HCT116 (cell line): ENCODE data around the gene PRMT7. TPM values are rescaled to one million over a fixed set of nuclear protein-coding genes. Genes with fewer than 3 reads are reported as not detected.

Experiments
- ATAC-seq: fragments of 200-7000 bp; cut with Tn5 transposase; 2 replicates; pipeline ENCODE4 v1.9.1; 2020; ENCODE audit warnings: mild to moderate bottlenecking, moderate library complexity
- BruUV-seq: library from RNA; stranded (reverse); fragments of 400-500 nt; replicated peaks from 2 replicates; lab custom pipeline; 2021; lab: Mats Ljungman, UMichigan
- CTCF ChIA-PET: fragments of 300-600 bp; sonication (Branson Sonifier 250); formaldehyde crosslinking; loops from one replicate; lab custom pipeline; 2021; ENCODE audit warnings: antibody characterized with exemption; lab: Charles Lee
- POLR2A ChIA-PET: fragments of 300-600, 350-600 bp; sonication (Branson Sonifier 250); formaldehyde crosslinking; loops from one replicate; lab custom pipeline; 2021; ENCODE audit warnings: antibody characterized with exemption; lab: Charles Lee
- RAD21 ChIA-PET, 2 experiments: fragments of 300-600 bp; sonication (Branson Sonifier 250); formaldehyde crosslinking; loops; one replicate each; lab custom pipeline; 2023; ENCODE audit warnings: low total read pairs in 2 of 2; ENCODE audit not compliant: uncharacterized antibody in 2 of 2, unreplicated experiment in 2 of 2, low non-redundant PET in 1 of 2; lab: Charles Lee
- DNase-seq: peaks from one replicate; pipeline ENCODE4 v3.0.0-alpha.2; 2010; ENCODE audit warnings: low read depth, low spot score
- H2AFZ ChIP-seq: fragments of 200-600 bp; shearing (Covaris generic), sonication (generic); 2 replicates; pipeline ENCODE4 v1.6.1; 2017; ENCODE audit warnings: low read depth, mixed run types, mixed read lengths, antibody characterized with exemption, low read length; ENCODE audit not compliant: poor library complexity, severe bottlenecking
- H3K27ac ChIP-seq: 2 replicates; pipeline ENCODE4 v1.5.1; 2012; ENCODE audit warnings: low read depth, low read length
- H3K27me3 ChIP-seq: fragments of 200-600 bp; sonication (generic); 2 replicates; pipeline ENCODE4 v1.6.1; 2016; ENCODE audit warnings: mixed run types, low read length, mixed read lengths; ENCODE audit not compliant: insufficient read depth
- H3K36me3 ChIP-seq, 2 experiments: fragments of 200-500 bp in 1 of 2; fragments of 200-600 bp in 1 of 2; sonication (Bioruptor generic) in 1 of 2; sonication (generic) in 1 of 2; 2 replicates each; pipeline versions ENCODE4 v1.5.1 to v1.6.1; 2014 to 2016; ENCODE audit warnings: low read length in 2 of 2, inconsistent platforms in 1 of 2, mixed read lengths in 1 of 2, mixed run types in 1 of 2; ENCODE audit not compliant: insufficient read depth in 2 of 2, control insufficient read depth in 1 of 2
- H3K4me1 ChIP-seq, 2 experiments: fragments of 200-600 bp in 1 of 2; sonication (generic) in 1 of 2; 2 replicates each; pipeline versions ENCODE4 v1.5.1 to v1.6.1; 2012 to 2017; ENCODE audit warnings: low read length in 2 of 2, inconsistent platforms in 1 of 2, mild to moderate bottlenecking in 1 of 2, mixed read lengths in 1 of 2, mixed run types in 1 of 2, moderate library complexity in 1 of 2; ENCODE audit not compliant: insufficient read depth in 2 of 2, control insufficient read depth in 1 of 2
- H3K4me2 ChIP-seq: fragments of 200-600 bp; sonication (generic); 2 replicates; pipeline ENCODE4 v1.6.1; 2017; ENCODE audit warnings: mixed run types, low read length, mixed read lengths
- H3K4me3 ChIP-seq, 2 experiments: fragments of 200-600 bp in 1 of 2; sonication (generic) in 1 of 2; replicated peaks in 1 of 2; 2 replicates each; pipeline ENCODE4 v1.5.1; 2011 to 2016; ENCODE audit warnings: low read length in 2 of 2, control low read depth in 1 of 2, low read depth in 1 of 2, mild to moderate bottlenecking in 1 of 2, mixed read lengths in 1 of 2, mixed run types in 1 of 2
- H3K79me2 ChIP-seq: fragments of 200-600 bp; sonication (generic); 2 replicates; pipeline ENCODE4 v1.6.1; 2017; ENCODE audit warnings: mild to moderate bottlenecking, mixed run types, low read length, moderate library complexity, mixed read lengths; ENCODE audit not compliant: insufficient read depth
- H3K9ac ChIP-seq: fragments of 200-600 bp; sonication (generic); 2 replicates; pipeline ENCODE4 v1.6.1; 2016; ENCODE audit warnings: low read length, mixed read lengths
- H3K9me2 ChIP-seq: fragments of 200-600 bp; sonication (generic), shearing (Covaris generic); 2 replicates; pipeline ENCODE4 v1.6.1; 2017; ENCODE audit warnings: mixed run types, mild to moderate bottlenecking, moderate library complexity; ENCODE audit not compliant: insufficient read depth
- H3K9me3 ChIP-seq, 2 experiments: fragments of 200-500 bp in 1 of 2; fragments of 200-600 bp in 1 of 2; sonication (Bioruptor generic) in 1 of 2; sonication (generic) in 1 of 2; 2 replicates each; pipeline ENCODE4 v1.6.1; 2014 to 2017; ENCODE audit warnings: low read length in 2 of 2, mixed read lengths in 2 of 2, inconsistent platforms in 1 of 2, low read depth in 1 of 2, mild to moderate bottlenecking in 1 of 2, mixed run types in 1 of 2, moderate library complexity in 1 of 2; ENCODE audit not compliant: control insufficient read depth in 1 of 2, insufficient read depth in 1 of 2
- H4K20me1 ChIP-seq: fragments of 200-600 bp; sonication (generic), shearing (Covaris generic); 2 replicates; pipeline ENCODE4 v1.6.1; 2017; ENCODE audit warnings: mixed run types, mild to moderate bottlenecking, moderate library complexity; ENCODE audit not compliant: insufficient read depth
- CBX3 ChIP-seq: IDR thresholded peaks from 2 replicates; pipeline ENCODE4 v1.6.1; 2012; ENCODE audit warnings: low read depth
- CEBPB ChIP-seq: IDR thresholded peaks from 2 replicates; pipeline ENCODE4 v1.6.1; 2012; ENCODE audit warnings: low read depth
- EGR1 ChIP-seq: IDR thresholded peaks from 2 replicates; pipeline ENCODE4 v1.6.1; 2012; ENCODE audit warnings: low read depth
- ELF1 ChIP-seq: IDR thresholded peaks from 2 replicates; pipeline ENCODE4 v1.6.1; 2012; ENCODE audit warnings: low read depth, borderline replicate concordance
- EZH2phosphoT487 ChIP-seq: fragments of 200-600 bp; IDR thresholded peaks from 2 replicates; pipeline ENCODE4 v1.6.1; 2018; ENCODE audit warnings: antibody characterized with exemption, borderline replicate concordance
- FOSL1 ChIP-seq: IDR thresholded peaks from 2 replicates; pipeline ENCODE4 v1.6.1; 2012; ENCODE audit warnings: low read depth
- POLR2A ChIP-seq: IDR thresholded peaks from 2 replicates; pipeline ENCODE4 v1.7.0; 2011; ENCODE audit warnings: borderline replicate concordance; ENCODE audit not compliant: insufficient read depth, insufficient read length; ENCODE audit errors: extremely low read depth
- POLR2AphosphoS5 ChIP-seq: IDR thresholded peaks from 2 replicates; pipeline ENCODE4 v1.6.1; 2011; ENCODE audit warnings: mild to moderate bottlenecking, low read depth, low read length, moderate library complexity
- RAD21 ChIP-seq: IDR thresholded peaks from 2 replicates; pipeline ENCODE4 v1.6.1; 2012; ENCODE audit warnings: low read depth, mild to moderate bottlenecking
- SP1 ChIP-seq: IDR thresholded peaks from 2 replicates; pipeline ENCODE4 v1.6.1; 2012; ENCODE audit warnings: low read depth
- SRF ChIP-seq: IDR thresholded peaks from 2 replicates; pipeline ENCODE4 v1.6.1; 2012; ENCODE audit warnings: low read depth
- TCF7L2 ChIP-seq: IDR thresholded peaks from 2 replicates; pipeline ENCODE4 v1.7.0; 2011; ENCODE audit warnings: borderline replicate concordance, inconsistent platforms; ENCODE audit not compliant: insufficient read depth, insufficient read length; ENCODE audit errors: extremely low read depth
- YY1 ChIP-seq: IDR thresholded peaks from 2 replicates; pipeline ENCODE4 v1.6.1; 2011; ENCODE audit warnings: low read length, low read depth, moderate library complexity, mild to moderate bottlenecking; ENCODE audit not compliant: insufficient replicate concordance; ENCODE audit errors: extremely low read depth
- ZNF274 ChIP-seq: fragments of 200-500 bp; sonication (Bioruptor generic); IDR thresholded peaks from 2 replicates; pipeline ENCODE4 v1.6.1; 2014; ENCODE audit warnings: mild to moderate bottlenecking, low read depth, low read length, inconsistent platforms
- intact Hi-C: fragments of 100-400 bp; cut with micrococcal nuclease; formaldehyde crosslinking; loops from 2 replicates; pipeline ENCODE4 v1.10.0; 2022
- total RNA-seq: library from RNA; stranded (reverse); gene quantifications from one replicate; pipeline ENCODE4 v1.2.1, GENCODE V29; 2021; ENCODE audit not compliant: unreplicated experiment
- TF ChIP-seq, protein P1 (sequence below): IDR thresholded peaks from 2 replicates; pipeline ENCODE4 v1.6.1; 2012
- TF ChIP-seq, protein P2 (sequence below): IDR thresholded peaks from 2 replicates; pipeline ENCODE4 v1.6.1; 2011; ENCODE audit warnings: mild to moderate bottlenecking, low read length, moderate library complexity; ENCODE audit not compliant: insufficient replicate concordance; ENCODE audit errors: extremely low read depth

Gene PRMT7
- total RNA-seq, 1 experiment from 2014 or later: 34.4 TPM

DNA sequence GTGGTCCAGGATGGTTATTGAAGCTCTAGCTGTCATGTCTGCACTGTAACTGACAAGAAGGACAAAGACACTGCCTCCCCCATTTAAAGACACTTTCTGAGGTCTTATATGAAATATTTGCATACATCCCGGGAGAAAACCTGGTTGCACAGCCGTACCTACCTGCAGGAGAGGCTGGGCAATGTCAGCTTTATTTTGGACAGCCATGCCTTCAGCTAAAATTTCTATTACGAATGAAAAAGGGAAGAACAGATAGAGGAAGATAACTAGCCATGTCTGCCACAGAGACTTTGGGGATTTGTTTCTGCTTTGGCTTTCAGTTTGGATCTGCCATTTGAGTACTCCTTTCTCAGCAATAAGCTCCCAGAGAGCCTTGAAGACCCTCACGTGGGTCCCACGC lies 27.5 kb upstream of the PRMT7 start:
- ATAC-seq: no peak
- H3K4me1 ChIP-seq: peaks cover 0 to 7% of the 10 kb centered on the region in 2 experiments; a peak in 1 of 4 replicates
- no peak overlapping the region for H3K4me3 ChIP-seq
- H3K27ac ChIP-seq: no peak overlapping the region
- ChIA-PET RAD21 (interaction anchor here in 1 of 2 experiments (1.1 kb wide), 1 partner anchor 9 kb away, joined by 3 read pairs; no protein-coding TSS in a partner anchor), CTCF (no interaction called here), POLR2A (no interaction called here)
- H4K20me1 ChIP-seq: no peaks in the 10 kb centered on the region
- no TSS peak for BruUV-seq
- DNase-seq: no peak
- TF ChIP-seq CBX3 (no peak), ELF1 (no peak), TCF7L2 (no peak), YY1 (no peak), EZH2phosphoT487 (no peak)
- H2AFZ ChIP-seq: no peak overlapping the region
- H3K4me2 ChIP-seq: no peak overlapping the region
- H3K9ac ChIP-seq: no peak overlapping the region
- H3K27me3 ChIP-seq: no peaks in the 10 kb centered on the region
- H3K79me2 ChIP-seq: peaks cover 68% of the 10 kb centered on the region
- no peaks in the 10 kb centered on the region for H3K9me2 ChIP-seq
- no peaks in the 10 kb centered on the region for H3K9me3 ChIP-seq
- H3K36me3 ChIP-seq: peaks cover 0 to 31% of the 10 kb centered on the region in 2 experiments; a peak in 2 of 4 replicates
- intact Hi-C loops: no loop called here

DNA sequence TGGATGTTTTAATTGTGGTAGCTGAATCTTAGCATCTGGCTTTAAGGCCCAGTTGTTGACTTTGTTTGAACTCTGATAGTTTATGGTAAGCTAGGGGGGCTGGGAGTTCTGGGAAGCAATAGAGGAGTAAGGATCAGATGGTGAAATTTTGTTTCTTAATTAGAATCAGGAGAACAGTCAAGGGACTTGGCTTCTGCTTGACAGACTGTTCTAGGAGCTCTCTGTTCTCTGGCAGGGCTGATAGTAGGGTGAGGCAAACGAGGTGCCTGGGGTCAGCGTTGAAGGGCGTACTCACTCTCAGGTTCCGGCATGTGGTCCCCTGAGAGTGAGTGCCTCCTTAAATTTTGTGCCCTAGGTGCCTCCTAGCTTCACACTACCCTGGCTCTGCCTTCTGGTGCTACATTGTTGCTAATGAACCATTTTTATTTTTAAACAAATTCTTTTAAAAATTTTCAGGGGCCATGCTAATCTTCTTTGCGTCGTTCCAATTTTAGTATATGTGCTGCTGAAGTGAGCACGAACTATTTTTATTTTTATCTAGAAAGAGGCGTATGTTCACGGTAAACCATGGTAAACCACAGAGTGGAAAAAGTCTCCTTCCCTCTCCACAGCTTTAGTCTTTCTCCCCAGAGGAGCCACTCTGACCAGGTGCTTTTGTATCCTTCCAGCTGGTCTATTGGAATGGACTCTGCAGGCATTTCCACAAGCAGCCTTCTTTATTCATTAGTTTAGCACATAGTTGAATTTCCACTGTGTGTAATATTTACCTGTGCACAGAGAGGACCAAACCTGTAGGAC lies 26.8 kb upstream of the PRMT7 start:
- Histone ChIP-seq H3K9me3 (no peaks in the 10 kb centered on the region), H3K4me2 (no peak overlapping the region), H3K4me3 (no peak overlapping the region), H3K36me3 (peaks cover 0 to 31% of the 10 kb centered on the region in 2 experiments; a peak in 2 of 4 replicates), H3K4me1 (peaks cover 0 to 7% of the 10 kb centered on the region in 2 experiments; a peak in 1 of 4 replicates), H3K9me2 (no peaks in the 10 kb centered on the region), H3K27me3 (no peaks in the 10 kb centered on the region), H3K9ac (no peak overlapping the region), H3K27ac (no peak overlapping the region), H3K79me2 (peaks cover 70% of the 10 kb centered on the region), H2AFZ (no peak overlapping the region), H4K20me1 (no peaks in the 10 kb centered on the region)
- CTCF ChIA-PET: no interaction called here
- BruUV-seq: no TSS peak
- ATAC-seq: no peak
- RAD21 ChIA-PET: interaction anchor here in 1 of 2 experiments (1.1 kb wide), 1 partner anchor 8 kb away, joined by 3 read pairs; no protein-coding TSS in a partner anchor
- DNase-seq: no peak
- intact Hi-C loops: no loop called here
- POLR2A ChIA-PET: no interaction called here
- TF ChIP-seq ZNF274: no peak
- no peak for TF ChIP-seq SRF
- TF ChIP-seq POLR2A: no peak
- no peak for TF ChIP-seq TCF7L2
- no peak for TF ChIP-seq CEBPB
- TF ChIP-seq FOSL1: no peak
- TF ChIP-seq RAD21: no peak
- TF ChIP-seq, protein P1, sequence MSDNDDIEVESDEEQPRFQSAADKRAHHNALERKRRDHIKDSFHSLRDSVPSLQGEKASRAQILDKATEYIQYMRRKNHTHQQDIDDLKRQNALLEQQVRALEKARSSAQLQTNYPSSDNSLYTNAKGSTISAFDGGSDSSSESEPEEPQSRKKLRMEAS: no peak
- TF ChIP-seq, protein P2, sequence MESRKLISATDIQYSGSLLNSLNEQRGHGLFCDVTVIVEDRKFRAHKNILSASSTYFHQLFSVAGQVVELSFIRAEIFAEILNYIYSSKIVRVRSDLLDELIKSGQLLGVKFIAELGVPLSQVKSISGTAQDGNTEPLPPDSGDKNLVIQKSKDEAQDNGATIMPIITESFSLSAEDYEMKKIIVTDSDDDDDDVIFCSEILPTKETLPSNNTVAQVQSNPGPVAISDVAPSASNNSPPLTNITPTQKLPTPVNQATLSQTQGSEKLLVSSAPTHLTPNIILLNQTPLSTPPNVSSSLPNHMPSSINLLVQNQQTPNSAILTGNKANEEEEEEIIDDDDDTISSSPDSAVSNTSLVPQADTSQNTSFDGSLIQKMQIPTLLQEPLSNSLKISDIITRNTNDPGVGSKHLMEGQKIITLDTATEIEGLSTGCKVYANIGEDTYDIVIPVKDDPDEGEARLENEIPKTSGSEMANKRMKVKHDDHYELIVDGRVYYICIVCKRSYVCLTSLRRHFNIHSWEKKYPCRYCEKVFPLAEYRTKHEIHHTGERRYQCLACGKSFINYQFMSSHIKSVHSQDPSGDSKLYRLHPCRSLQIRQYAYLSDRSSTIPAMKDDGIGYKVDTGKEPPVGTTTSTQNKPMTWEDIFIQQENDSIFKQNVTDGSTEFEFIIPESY: no peak
- no peak for TF ChIP-seq POLR2AphosphoS5
- no peak for TF ChIP-seq YY1
- no peak for TF ChIP-seq EZH2phosphoT487
- no peak for TF ChIP-seq EGR1
- no peak for TF ChIP-seq SP1
- TF ChIP-seq CBX3: no peak
